Natural killer cell (primary cell): ENCODE data around the gene RALY. TPM values are rescaled to one million over a fixed set of nuclear protein-coding genes. Genes with fewer than 3 reads are reported as not detected.

Source experiments
- ATAC-seq, 3 donors: fragments of 150-1000 bp in 2 of 3; fragments of 200-7000 bp in 1 of 3; cut with Tn5 transposase; 1 replicate in 1 of 3; 2 replicates in 2 of 3; pipeline ENCODE4 v1.10.0; 2021; ENCODE audit warnings: mild to moderate bottlenecking in 2 of 3, moderate library complexity in 2 of 3
- DNase-seq, 2 donors: peaks; one replicate each; pipeline versions ENCODE4 v3.0.0 to v3.0.0-alpha.2; 2013 to 2021; ENCODE audit warnings: mixed read lengths in 1 of 2
- H3K27ac ChIP-seq: one replicate; pipeline ENCODE4 v1.5.1; 2013; ENCODE audit warnings: mild to moderate bottlenecking, low read length
- H3K27me3 ChIP-seq: one replicate; pipeline ENCODE4 v1.6.1; 2013; ENCODE audit warnings: low read length; ENCODE audit not compliant: control insufficient read depth, insufficient read depth
- H3K36me3 ChIP-seq: one replicate; pipeline ENCODE4 v1.6.1; 2013; ENCODE audit warnings: low read length; ENCODE audit not compliant: control insufficient read depth, insufficient read depth
- H3K4me1 ChIP-seq: one replicate; pipeline ENCODE4 v1.6.1; 2013; ENCODE audit warnings: low read length; ENCODE audit not compliant: control insufficient read depth, insufficient read depth
- H3K4me3 ChIP-seq: one replicate; pipeline ENCODE4 v1.5.1; 2013; ENCODE audit warnings: low read length
- H3K9me3 ChIP-seq: one replicate; pipeline ENCODE4 v1.6.1; 2013; ENCODE audit warnings: low read length; ENCODE audit not compliant: control insufficient read depth, insufficient read depth
- H3K27ac Mint-ChIP-seq, 2 donors: one replicate each; pipeline ENCODE4 v1.8.0; 2022; ENCODE audit warnings: mild to moderate bottlenecking in 2 of 2, mixed read lengths in 2 of 2, moderate library complexity in 1 of 2
- H3K27me3 Mint-ChIP-seq, 2 donors: one replicate each; pipeline ENCODE4 v1.8.0; 2022; ENCODE audit warnings: low read depth in 2 of 2, mixed read lengths in 2 of 2
- H3K36me3 Mint-ChIP-seq: one replicate; pipeline ENCODE4 v1.8.0; 2022; ENCODE audit warnings: mixed read lengths
- H3K4me1 Mint-ChIP-seq, 2 donors: one replicate each; pipeline ENCODE4 v1.8.0; 2022; ENCODE audit warnings: mixed read lengths in 2 of 2
- H3K4me3 Mint-ChIP-seq: one replicate; pipeline ENCODE4 v1.8.0; 2022; ENCODE audit warnings: mild to moderate bottlenecking, moderate library complexity, mixed read lengths
- H3K9me3 Mint-ChIP-seq, 2 donors: one replicate each; pipeline ENCODE4 v1.8.0; 2022; ENCODE audit warnings: mixed read lengths in 2 of 2
- CTCF ChIP-seq: fragments of 200-600 bp; IDR thresholded peaks from one replicate; pipeline ENCODE4 v1.8.0; 2022; ENCODE audit warnings: antibody characterized with exemption
- WGBS: methylation state at CpG from one replicate; pipeline ENCODE4 v1.1.7; 2013; ENCODE audit warnings: missing lambda C conversion rate; ENCODE audit not compliant: insufficient coverage; 5-methylcytosine and 5-hydroxymethylcytosine counted together
- intact Hi-C: fragments of 100-400 bp; cut with micrococcal nuclease; formaldehyde crosslinking; loops from one replicate; pipeline ENCODE4 v1.14.2; 2022
- total RNA-seq, 4 donors: library from RNA; stranded (reverse); fragments of 120-200 nt in 1 of 4; gene quantifications; one replicate each; pipeline versions ENCODE4 v1.2.3 to v1.2.4, GENCODE V29; 2013 to 2022

Gene RALY
- total RNA-seq, 3 donors from 2014 or later (not counting 1 experiment from before 2014, with no cell fraction given), result 194 to 204 (median 198) TPM

- Histone ChIP-seq H3K4me3 (no peak overlapping the region), H3K9me3 (no peaks in the 10 kb centered on the region), H3K4me1 (no peaks in the 10 kb centered on the region), H3K27ac (no peak overlapping the region), H3K36me3 (no peaks in the 10 kb centered on the region), H3K27me3 (no peaks in the 10 kb centered on the region)
- WGBS, result 62% methylated on average over 3 of the region's 3 CpGs
- DNase-seq (no peak), ATAC-seq (no peak)
- intact Hi-C loops, result no loop called here
- peaks cover 0 to 3% of the 10 kb centered on the region in 2 donors for H3K27me3 Mint-ChIP-seq
- no peak overlapping the region for H3K4me3 Mint-ChIP-seq
- TF ChIP-seq CTCF, result no peak
- H3K36me3 Mint-ChIP-seq, result no peaks in the 10 kb centered on the region
- no peaks in the 10 kb centered on the region for H3K4me1 Mint-ChIP-seq
- no peak overlapping the region for H3K27ac Mint-ChIP-seq
- H3K9me3 Mint-ChIP-seq, result no peaks in the 10 kb centered on the region
Measured at GRCh38 chr20:33963751-33964150, 30.0 kb upstream of the RALY start.

GRCh38 chr20:33964441-33964840, 29.3 kb upstream of the RALY start:
- H3K4me1 ChIP-seq, result no peaks in the 10 kb centered on the region
- Mint-ChIP-seq H3K27me3 (peaks cover 0 to 3% of the 10 kb centered on the region in 2 donors), H3K9me3 (no peaks in the 10 kb centered on the region), H3K4me1 (no peaks in the 10 kb centered on the region), H3K36me3 (no peaks in the 10 kb centered on the region), H3K27ac (no peak overlapping the region), H3K4me3 (no peak overlapping the region)
- 93% methylated on average over 2 of the region's 3 CpGs for WGBS
- DNase-seq (no peak), ATAC-seq (no peak)
- no peaks in the 10 kb centered on the region for H3K9me3 ChIP-seq
- no peak for TF ChIP-seq CTCF
- H3K27ac ChIP-seq, result no peak overlapping the region
- no peaks in the 10 kb centered on the region for H3K27me3 ChIP-seq
- H3K36me3 ChIP-seq, result no peaks in the 10 kb centered on the region
- intact Hi-C loops, result no loop called here
- H3K4me3 ChIP-seq, result no peak overlapping the region

GRCh38 chr20:33967126-33967525, 26.6 kb upstream of the RALY start:
- Histone ChIP-seq H3K9me3 (no peaks in the 10 kb centered on the region), H3K4me3 (no peak overlapping the region), H3K27ac (no peak overlapping the region), H3K36me3 (no peaks in the 10 kb centered on the region), H3K27me3 (no peaks in the 10 kb centered on the region), H3K4me1 (no peaks in the 10 kb centered on the region)
- WGBS, result 83% methylated on average over 8 of the region's 8 CpGs
- H3K27ac Mint-ChIP-seq, result no peak overlapping the region
- H3K27me3 Mint-ChIP-seq, result peaks cover 0 to 3% of the 10 kb centered on the region in 2 donors
- H3K36me3 Mint-ChIP-seq, result no peaks in the 10 kb centered on the region
- ATAC-seq (no peak), DNase-seq (no peak)
- no peak for TF ChIP-seq CTCF
- H3K9me3 Mint-ChIP-seq, result no peaks in the 10 kb centered on the region
- no peak overlapping the region for H3K4me3 Mint-ChIP-seq
- intact Hi-C loops, result no loop called here
- no peaks in the 10 kb centered on the region for H3K4me1 Mint-ChIP-seq

- H3K27me3 ChIP-seq, result no peaks in the 10 kb centered on the region
- H3K4me3 ChIP-seq, result no peak overlapping the region
- Mint-ChIP-seq H3K36me3 (no peaks in the 10 kb centered on the region), H3K4me1 (no peaks in the 10 kb centered on the region), H3K4me3 (no peak overlapping the region), H3K27ac (no peak overlapping the region), H3K9me3 (no peaks in the 10 kb centered on the region), H3K27me3 (peaks cover 0 to 3% of the 10 kb centered on the region in 2 donors)
- TF ChIP-seq CTCF, result no peak
- no peak overlapping the region for H3K27ac ChIP-seq
- intact Hi-C loops, result no loop called here
- no peaks in the 10 kb centered on the region for H3K9me3 ChIP-seq
- ATAC-seq, result no peak
- H3K36me3 ChIP-seq, result no peaks in the 10 kb centered on the region
- WGBS, result 90% methylated on average over 3 of the region's 4 CpGs
- no peak for DNase-seq
- H3K4me1 ChIP-seq, result no peaks in the 10 kb centered on the region
Measured at GRCh38 chr20:33969563-33969962, 24.1 kb upstream of the RALY start.
